NCI-H460 (cell line): ENCODE measurements around the gene DIS3L2. TPM values are rescaled to one million over a fixed set of nuclear protein-coding genes. Genes with fewer than 3 reads are reported as not detected.
A peak's percentile ranks its signal among the peaks of the same experiment; 100 is the strongest.

ENCODE experiments used
- DNase-seq: peaks from one replicate; pipeline ENCODE4 v3.0.0-alpha.2; 2016; ENCODE audit warnings: low read depth; ENCODE audit errors: extremely low read depth
- total RNA-seq: library from RNA; depleted of rRNA; stranded (reverse); fragments of >200 nt; shearing (Covaris generic); gene quantifications from 2 replicates; pipeline ENCODE4 v1.2.3, GENCODE V29; 2014

DIS3L2 gene
- total RNA-seq, 1 experiment from 2014 or later: 26.0 TPM

GRCh38 chr2:231955758-231956472 lies 5.6 kb upstream of the DIS3L2 start:
- no peak for DNase-seq

GRCh38 chr2:231957913-231958763 lies 3.4 kb upstream of the DIS3L2 start:
- DNase-seq: no peak

GRCh38 chr2:231960810-231961348 lies 634 bp upstream of the DIS3L2 start:
- DNase-seq: no peak

- DNase-seq: no peak
These were observed 3.6 kb downstream of the DIS3L2 start for GRCh38 chr2:231965102-231965501.

- DNase-seq: no peak
These were observed 5.4 kb downstream of the DIS3L2 start for GRCh38 chr2:231966886-231967285.

GRCh38 chr2:231968820-231969219 lies 7.3 kb downstream of the DIS3L2 start:
- DNase-seq: no peak

- DNase-seq: no peak
These were observed 8.9 kb downstream of the DIS3L2 start for GRCh38 chr2:231970461-231970860.

- DNase-seq: no peak
These were observed 13.5 kb downstream of the DIS3L2 start for GRCh38 chr2:231975001-231975400.

- no peak for DNase-seq
These were observed 15.9 kb downstream of the DIS3L2 start for GRCh38 chr2:231977430-231977829.

- DNase-seq: no peak
These were observed 23.5 kb downstream of the DIS3L2 start for GRCh38 chr2:231984992-231985391.

GRCh38 chr2:231985823-231986261 lies 24.3 kb downstream of the DIS3L2 start:
- peak; percentile 20 for DNase-seq

GRCh38 chr2:231987124-231987727 lies 25.7 kb downstream of the DIS3L2 start:
- DNase-seq: no peak

- DNase-seq: no peak
These were observed 26.8 kb downstream of the DIS3L2 start for GRCh38 chr2:231988179-231988866.

GRCh38 chr2:231991664-231992063 lies 30.2 kb downstream of the DIS3L2 start:
- no peak for DNase-seq

- no peak for DNase-seq
These were observed 31.4 kb downstream of the DIS3L2 start for GRCh38 chr2:231992888-231993287.

GRCh38 chr2:231996797-231997540 lies 35.5 kb downstream of the DIS3L2 start:
- no peak for DNase-seq

- DNase-seq: no peak
These were observed 36.5 kb downstream of the DIS3L2 start for GRCh38 chr2:231998046-231998445.

- no peak for DNase-seq
These were observed 38.9 kb downstream of the DIS3L2 start for GRCh38 chr2:232000439-232000838.

- no peak for DNase-seq
These were observed 39.6 kb downstream of the DIS3L2 start for GRCh38 chr2:232001073-232001472.

- no peak for DNase-seq
These were observed 44.7 kb downstream of the DIS3L2 start for GRCh38 chr2:232006253-232006652.
